Osteoblast (primary cell): Measurements from ENCODE around the gene ATP8B3. TPM values are rescaled to one million over a fixed set of nuclear protein-coding genes. Genes with fewer than 3 reads are reported as not detected.

ENCODE experiments used
- DNase-seq: peaks from one replicate; pipeline ENCODE4 v3.0.0; 2011; ENCODE audit warnings: low spot score, mixed read lengths; ENCODE audit not compliant: insufficient read length; ENCODE audit errors: missing footprints
- H2AFZ ChIP-seq: 2 replicates; pipeline ENCODE4 v1.6.0; 2011; ENCODE audit warnings: mild to moderate bottlenecking, low read length
- H3K27ac ChIP-seq: 2 replicates; pipeline ENCODE4 v1.5.1; 2011; ENCODE audit warnings: mild to moderate bottlenecking, low read depth, low read length, moderate library complexity
- H3K27me3 ChIP-seq: 2 replicates; pipeline ENCODE4 v1.6.0; 2012; ENCODE audit warnings: mild to moderate bottlenecking, control low read depth, inconsistent platforms, low read length, moderate library complexity; ENCODE audit not compliant: insufficient read depth
- H3K36me3 ChIP-seq: 2 replicates; pipeline ENCODE4 v1.5.1; 2011; ENCODE audit warnings: mild to moderate bottlenecking, low read length, control low read depth, moderate library complexity; ENCODE audit not compliant: insufficient read depth
- H3K4me1 ChIP-seq: 2 replicates; pipeline ENCODE4 v1.5.1; 2011; ENCODE audit warnings: mild to moderate bottlenecking, low read length, control low read depth, moderate library complexity; ENCODE audit not compliant: insufficient read depth
- H3K4me2 ChIP-seq: 2 replicates; pipeline ENCODE4 v1.6.0; 2011; ENCODE audit warnings: mild to moderate bottlenecking, low read length; ENCODE audit not compliant: insufficient read depth
- H3K4me3 ChIP-seq: fragments of 200-600 bp; sonication (generic); 3 replicates; pipeline ENCODE4 v1.5.1; 2012; ENCODE audit warnings: mild to moderate bottlenecking, low read length, inconsistent platforms; ENCODE audit not compliant: insufficient read depth
- H3K79me2 ChIP-seq: 2 replicates; pipeline ENCODE4 v1.6.0; 2012; ENCODE audit warnings: mild to moderate bottlenecking, low read length, control low read depth, inconsistent platforms; ENCODE audit not compliant: insufficient read depth
- H3K9me3 ChIP-seq: 2 replicates; pipeline ENCODE4 v1.5.1; 2011; ENCODE audit warnings: low read depth, low read length, control low read depth
- H4K20me1 ChIP-seq: 2 replicates; pipeline ENCODE4 v1.6.0; 2012; ENCODE audit warnings: mild to moderate bottlenecking, low read length, control low read depth; ENCODE audit not compliant: insufficient read depth
- total RNA-seq: library from RNA; depleted of rRNA; stranded (reverse); fragments of >200 nt; gene quantifications from 2 replicates; pipeline ENCODE4 v1.2.3, GENCODE V29; 2012
- TF ChIP-seq, protein P1 (sequence below): IDR thresholded peaks from 2 replicates; pipeline ENCODE4 v1.5.1; 2011; ENCODE audit warnings: mild to moderate bottlenecking, low read depth, low read length, moderate library complexity; ENCODE audit errors: extremely low read depth

ATP8B3 gene
- total RNA-seq, 1 donor, result 0.72 TPM

DNA sequence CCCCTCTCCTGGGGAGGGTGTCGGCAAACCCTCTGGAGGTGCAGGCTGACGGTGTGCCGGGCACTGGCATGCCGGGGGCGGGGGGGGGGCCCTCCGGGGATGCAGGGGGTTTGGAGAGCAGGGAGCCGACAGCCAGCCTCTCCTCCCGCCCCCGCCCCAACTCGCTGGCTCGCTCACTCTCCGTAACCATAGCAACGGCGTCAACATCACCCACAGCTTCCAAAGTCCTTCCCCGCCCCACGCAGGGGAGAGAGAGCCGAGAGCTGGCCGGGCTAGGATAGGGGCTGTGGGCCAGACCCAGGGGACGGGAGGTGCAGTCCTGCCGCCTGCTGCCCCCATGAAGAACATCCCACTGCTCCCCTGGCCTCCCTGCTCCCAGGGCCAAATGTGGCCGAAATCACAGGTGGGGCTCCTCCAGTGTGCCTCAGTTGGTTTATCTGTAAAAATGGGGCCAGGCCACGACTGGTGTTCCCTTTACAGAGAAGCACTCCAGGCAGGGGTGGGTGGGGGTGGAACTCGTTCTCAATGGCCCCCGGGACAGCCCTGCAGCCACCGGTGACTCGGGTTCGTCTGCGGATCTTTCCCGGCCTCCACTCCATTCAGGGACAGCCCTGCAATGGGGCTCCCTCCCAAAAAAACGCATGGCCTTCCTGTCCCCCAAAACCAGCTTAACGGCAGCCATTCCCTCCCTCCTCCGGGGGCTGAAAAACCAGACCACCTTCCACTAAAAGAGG is 48.1 kb upstream of the ATP8B3 start:
- H2AFZ ChIP-seq, result no peak overlapping the region
- peak overlapping the region; percentile 89 for H3K4me3 ChIP-seq
- H3K79me2 ChIP-seq, result peaks cover 82% of the 10 kb centered on the region
- TF ChIP-seq, protein P1, sequence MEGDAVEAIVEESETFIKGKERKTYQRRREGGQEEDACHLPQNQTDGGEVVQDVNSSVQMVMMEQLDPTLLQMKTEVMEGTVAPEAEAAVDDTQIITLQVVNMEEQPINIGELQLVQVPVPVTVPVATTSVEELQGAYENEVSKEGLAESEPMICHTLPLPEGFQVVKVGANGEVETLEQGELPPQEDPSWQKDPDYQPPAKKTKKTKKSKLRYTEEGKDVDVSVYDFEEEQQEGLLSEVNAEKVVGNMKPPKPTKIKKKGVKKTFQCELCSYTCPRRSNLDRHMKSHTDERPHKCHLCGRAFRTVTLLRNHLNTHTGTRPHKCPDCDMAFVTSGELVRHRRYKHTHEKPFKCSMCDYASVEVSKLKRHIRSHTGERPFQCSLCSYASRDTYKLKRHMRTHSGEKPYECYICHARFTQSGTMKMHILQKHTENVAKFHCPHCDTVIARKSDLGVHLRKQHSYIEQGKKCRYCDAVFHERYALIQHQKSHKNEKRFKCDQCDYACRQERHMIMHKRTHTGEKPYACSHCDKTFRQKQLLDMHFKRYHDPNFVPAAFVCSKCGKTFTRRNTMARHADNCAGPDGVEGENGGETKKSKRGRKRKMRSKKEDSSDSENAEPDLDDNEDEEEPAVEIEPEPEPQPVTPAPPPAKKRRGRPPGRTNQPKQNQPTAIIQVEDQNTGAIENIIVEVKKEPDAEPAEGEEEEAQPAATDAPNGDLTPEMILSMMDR, result no peak
- DNase-seq, result peak; percentile 99
- H3K4me2 ChIP-seq, result peak overlapping the region; percentile 73
- no peaks in the 10 kb centered on the region for H3K9me3 ChIP-seq
- peaks cover 29% of the 10 kb centered on the region for H3K4me1 ChIP-seq
- H4K20me1 ChIP-seq, result peaks cover 61% of the 10 kb centered on the region
- no peaks in the 10 kb centered on the region for H3K27me3 ChIP-seq
- H3K36me3 ChIP-seq, result no peaks in the 10 kb centered on the region
- peak overlapping the region; percentile 75 for H3K27ac ChIP-seq

- H3K36me3 ChIP-seq, result no peaks in the 10 kb centered on the region
- H3K27me3 ChIP-seq, result no peaks in the 10 kb centered on the region
- H3K4me1 ChIP-seq, result peaks cover 31% of the 10 kb centered on the region
- peak overlapping the region; percentile 4 for H3K4me2 ChIP-seq
- no peak overlapping the region for H2AFZ ChIP-seq
- H4K20me1 ChIP-seq, result peaks cover 68% of the 10 kb centered on the region
- H3K27ac ChIP-seq, result peak overlapping the region; percentile 8
- H3K79me2 ChIP-seq, result peaks cover 86% of the 10 kb centered on the region
- H3K4me3 ChIP-seq, result no peak overlapping the region
- TF ChIP-seq, protein P1, result no peak
- no peaks in the 10 kb centered on the region for H3K9me3 ChIP-seq
- no peak for DNase-seq
Measured at GRCh38 chr19:1859331-1859781, 47.3 kb upstream of the ATP8B3 start.

DNA sequence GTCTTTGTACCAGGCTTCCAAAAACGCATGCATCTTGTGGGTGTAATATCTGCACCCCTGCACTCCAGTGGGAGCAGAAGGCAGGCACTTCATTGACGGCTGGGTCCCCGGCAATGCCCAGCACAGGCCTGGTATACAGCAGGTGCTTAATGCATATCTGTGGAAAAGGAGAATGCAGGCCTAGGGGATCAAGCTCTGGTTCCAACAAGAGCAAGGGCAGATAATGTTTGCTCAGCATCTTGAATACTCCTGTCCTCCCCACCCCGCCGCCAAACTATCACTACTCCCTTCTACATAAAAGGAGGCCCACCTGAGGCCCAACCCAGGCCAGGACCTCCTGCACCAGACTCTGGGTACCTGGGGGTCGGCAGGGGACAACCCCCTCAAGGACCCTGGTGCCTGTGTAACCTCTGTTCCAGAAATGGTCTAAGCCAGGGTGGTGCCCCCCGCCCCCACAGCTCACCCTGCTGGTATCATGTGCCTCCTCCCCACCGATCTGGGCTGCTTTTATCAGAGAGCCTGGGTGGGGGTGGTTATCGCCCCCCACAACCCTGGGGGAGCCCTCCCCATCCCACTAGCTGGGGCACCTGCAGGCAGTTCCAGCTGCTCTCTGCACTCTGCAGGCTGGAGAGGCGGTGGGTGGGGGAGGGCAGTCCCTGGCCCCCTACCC is 46.5 kb upstream of the ATP8B3 start:
- Histone ChIP-seq H3K27me3 (no peaks in the 10 kb centered on the region), H3K79me2 (peaks cover 94% of the 10 kb centered on the region), H3K4me3 (no peak overlapping the region), H2AFZ (no peak overlapping the region), H3K27ac (peak overlapping the region; percentile 8), H3K4me1 (peaks cover 33% of the 10 kb centered on the region), H3K36me3 (no peaks in the 10 kb centered on the region), H3K9me3 (no peaks in the 10 kb centered on the region), H4K20me1 (peaks cover 70% of the 10 kb centered on the region), H3K4me2 (no peak overlapping the region)
- TF ChIP-seq, protein P1, result no peak
- no peak for DNase-seq
